Endothelial cell (in vitro differentiated cells): Measurements from ENCODE around the gene ACACA. TPM values are rescaled to one million over a fixed set of nuclear protein-coding genes. Genes with fewer than 3 reads are reported as not detected.
A peak's percentile ranks its signal among the peaks of the same experiment; 100 is the strongest.

Source experiments
- DNase-seq: peaks from one replicate; pipeline ENCODE4 v3.0.0; 2021; ENCODE audit warnings: low spot score
- H3K27ac Mint-ChIP-seq: one replicate; pipeline ENCODE4 v1.8.0; 2021; ENCODE audit warnings: mixed read lengths, inconsistent platforms; ENCODE audit not compliant: unreplicated experiment
- H3K27me3 Mint-ChIP-seq: one replicate; pipeline ENCODE4 v1.8.0; 2021; ENCODE audit warnings: mild to moderate bottlenecking, moderate library complexity, mixed read lengths, inconsistent platforms; ENCODE audit not compliant: unreplicated experiment
- H3K36me3 Mint-ChIP-seq: one replicate; pipeline ENCODE4 v1.8.0; 2021; ENCODE audit warnings: mild to moderate bottlenecking, low read depth, mixed read lengths, inconsistent platforms; ENCODE audit not compliant: unreplicated experiment
- H3K4me1 Mint-ChIP-seq: one replicate; pipeline ENCODE4 v1.8.0; 2021; ENCODE audit warnings: mild to moderate bottlenecking, mixed read lengths, inconsistent platforms; ENCODE audit not compliant: unreplicated experiment
- H3K4me3 Mint-ChIP-seq: one replicate; pipeline ENCODE4 v1.8.0; 2021; ENCODE audit warnings: mild to moderate bottlenecking, mixed read lengths, inconsistent platforms; ENCODE audit not compliant: unreplicated experiment
- H3K9me3 Mint-ChIP-seq: one replicate; pipeline ENCODE4 v1.8.0; 2021; ENCODE audit warnings: mixed read lengths, inconsistent platforms; ENCODE audit not compliant: unreplicated experiment
- total RNA-seq: library from RNA; stranded (reverse); fragmentation: NEBNext Ultra II Directional; extraction: Animal tissue kit (Norgen Biotek cat#: 25700); gene quantifications from one replicate; pipeline ENCODE4 v1.2.1, GENCODE V29; 2021; ENCODE audit not compliant: unreplicated experiment
- TF ChIP-seq, protein P1 (sequence below): fragments of 200-600 bp; sonication (generic); IDR thresholded peaks from one replicate; pipeline ENCODE4 v1.5.0; 2021; ENCODE audit warnings: antibody characterized with exemption; ENCODE audit not compliant: unreplicated experiment

Gene ACACA
- total RNA-seq, 1 donor from 2014 or later, result 91.5 TPM

DNA sequence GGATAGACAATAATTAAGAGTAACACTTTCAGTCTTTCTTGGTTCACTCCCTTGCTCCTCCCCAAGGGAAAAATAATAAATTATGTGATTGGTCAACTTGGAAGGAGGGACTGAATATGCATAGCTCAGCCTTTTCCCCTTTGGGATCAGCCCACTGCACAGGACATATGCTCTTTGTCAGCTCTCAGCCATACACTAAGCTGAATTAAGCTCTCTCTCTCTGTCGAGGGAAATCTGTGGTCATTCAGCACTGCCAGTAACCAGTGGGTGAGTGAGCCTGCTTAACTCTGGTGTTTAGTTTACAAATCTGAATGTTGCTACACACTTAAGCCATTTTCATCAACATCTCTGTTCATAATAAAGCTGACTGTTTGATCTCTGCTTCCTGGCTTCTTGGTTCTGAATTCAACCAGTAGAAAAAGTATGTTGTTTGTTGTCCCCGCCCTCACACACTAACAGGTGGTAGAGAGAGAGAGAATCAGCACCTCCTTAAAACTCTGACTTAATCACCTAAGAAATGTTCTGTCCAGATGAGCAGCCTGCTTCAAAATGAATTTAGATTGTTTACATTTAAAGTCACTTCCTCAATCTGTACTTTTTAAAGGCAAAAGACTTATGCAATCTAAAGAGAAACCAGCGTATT, 133.1 kb downstream of the ACACA start:
- no peak for DNase-seq

DNA sequence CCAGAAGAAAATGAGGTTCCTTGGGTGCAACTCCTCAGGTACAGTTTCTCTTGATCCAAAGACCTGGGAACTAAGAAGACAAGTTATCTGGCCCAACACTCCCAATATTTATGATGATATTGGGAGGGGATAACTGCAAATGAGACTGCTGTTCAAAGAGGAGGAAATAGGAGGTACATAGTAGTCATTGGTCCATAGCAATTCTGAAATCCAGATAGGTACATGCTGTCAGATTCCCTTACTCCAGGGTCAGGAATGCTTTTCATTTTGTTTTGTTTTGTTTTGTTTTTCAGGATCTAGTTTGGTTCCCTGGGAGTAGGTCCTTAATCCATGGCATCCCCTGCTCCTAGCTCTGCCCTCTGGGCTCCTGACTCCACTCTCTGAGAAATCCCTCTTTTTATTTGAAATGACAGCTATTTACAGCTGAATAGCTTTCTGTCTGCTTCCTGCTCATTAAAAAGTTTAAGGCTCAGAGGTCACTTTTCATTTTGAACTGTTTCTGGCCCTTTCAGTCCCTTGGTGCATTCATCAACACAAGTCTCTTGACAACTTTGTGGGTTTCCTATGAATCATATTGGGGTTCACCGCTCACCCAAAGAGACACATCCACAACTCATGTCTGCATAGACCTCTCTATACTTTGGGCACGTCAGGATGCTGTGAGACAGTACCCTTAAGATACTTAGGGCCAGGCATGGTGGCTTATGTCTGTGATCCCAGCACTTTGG, 141.0 kb downstream of the ACACA start:
- no peaks in the 10 kb centered on the region for H3K9me3 Mint-ChIP-seq
- H3K27me3 Mint-ChIP-seq, result no peaks in the 10 kb centered on the region
- H3K27ac Mint-ChIP-seq, result no peak overlapping the region
- TF ChIP-seq, protein P1, sequence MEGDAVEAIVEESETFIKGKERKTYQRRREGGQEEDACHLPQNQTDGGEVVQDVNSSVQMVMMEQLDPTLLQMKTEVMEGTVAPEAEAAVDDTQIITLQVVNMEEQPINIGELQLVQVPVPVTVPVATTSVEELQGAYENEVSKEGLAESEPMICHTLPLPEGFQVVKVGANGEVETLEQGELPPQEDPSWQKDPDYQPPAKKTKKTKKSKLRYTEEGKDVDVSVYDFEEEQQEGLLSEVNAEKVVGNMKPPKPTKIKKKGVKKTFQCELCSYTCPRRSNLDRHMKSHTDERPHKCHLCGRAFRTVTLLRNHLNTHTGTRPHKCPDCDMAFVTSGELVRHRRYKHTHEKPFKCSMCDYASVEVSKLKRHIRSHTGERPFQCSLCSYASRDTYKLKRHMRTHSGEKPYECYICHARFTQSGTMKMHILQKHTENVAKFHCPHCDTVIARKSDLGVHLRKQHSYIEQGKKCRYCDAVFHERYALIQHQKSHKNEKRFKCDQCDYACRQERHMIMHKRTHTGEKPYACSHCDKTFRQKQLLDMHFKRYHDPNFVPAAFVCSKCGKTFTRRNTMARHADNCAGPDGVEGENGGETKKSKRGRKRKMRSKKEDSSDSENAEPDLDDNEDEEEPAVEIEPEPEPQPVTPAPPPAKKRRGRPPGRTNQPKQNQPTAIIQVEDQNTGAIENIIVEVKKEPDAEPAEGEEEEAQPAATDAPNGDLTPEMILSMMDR, result no peak
- no peak for DNase-seq
- H3K4me1 Mint-ChIP-seq, result peaks cover 1% of the 10 kb centered on the region
- H3K36me3 Mint-ChIP-seq, result peaks cover 44% of the 10 kb centered on the region
- H3K4me3 Mint-ChIP-seq, result peak overlapping the region; percentile 60

More for the DNA sequence above, 133.1 kb downstream of the ACACA start:
- Mint-ChIP-seq H3K27me3 (no peaks in the 10 kb centered on the region), H3K4me1 (peaks cover 3% of the 10 kb centered on the region), H3K27ac (no peak overlapping the region), H3K36me3 (peaks cover 9% of the 10 kb centered on the region), H3K9me3 (no peaks in the 10 kb centered on the region), H3K4me3 (no peak overlapping the region)
- TF ChIP-seq, protein P1, result no peak

DNA sequence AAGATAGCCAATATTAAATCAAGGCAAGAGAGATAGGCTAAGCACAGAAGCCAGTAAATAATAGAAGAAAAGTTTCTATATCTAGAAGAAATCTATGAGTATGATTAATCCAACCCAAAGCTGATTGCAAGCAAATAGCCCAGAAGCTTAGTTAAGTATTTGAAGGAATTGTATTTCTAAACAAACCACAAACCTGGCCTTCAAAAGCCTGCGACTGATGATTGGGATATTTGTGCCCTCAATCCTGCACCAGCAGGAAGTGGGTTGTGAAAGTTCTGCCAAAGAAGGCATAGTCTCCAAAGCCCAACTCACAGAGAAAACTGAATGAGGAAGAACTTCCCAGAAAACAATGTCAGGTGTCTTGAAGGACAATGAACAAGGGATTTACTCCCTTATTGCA, 145.3 kb downstream of the ACACA start:
- no peaks in the 10 kb centered on the region for H3K27me3 Mint-ChIP-seq
- no peak overlapping the region for H3K27ac Mint-ChIP-seq
- H3K9me3 Mint-ChIP-seq, result no peaks in the 10 kb centered on the region
- H3K4me3 Mint-ChIP-seq, result no peak overlapping the region
- peaks cover 22% of the 10 kb centered on the region for H3K36me3 Mint-ChIP-seq
- H3K4me1 Mint-ChIP-seq, result no peaks in the 10 kb centered on the region
- TF ChIP-seq, protein P1, result no peak
- no peak for DNase-seq

DNA sequence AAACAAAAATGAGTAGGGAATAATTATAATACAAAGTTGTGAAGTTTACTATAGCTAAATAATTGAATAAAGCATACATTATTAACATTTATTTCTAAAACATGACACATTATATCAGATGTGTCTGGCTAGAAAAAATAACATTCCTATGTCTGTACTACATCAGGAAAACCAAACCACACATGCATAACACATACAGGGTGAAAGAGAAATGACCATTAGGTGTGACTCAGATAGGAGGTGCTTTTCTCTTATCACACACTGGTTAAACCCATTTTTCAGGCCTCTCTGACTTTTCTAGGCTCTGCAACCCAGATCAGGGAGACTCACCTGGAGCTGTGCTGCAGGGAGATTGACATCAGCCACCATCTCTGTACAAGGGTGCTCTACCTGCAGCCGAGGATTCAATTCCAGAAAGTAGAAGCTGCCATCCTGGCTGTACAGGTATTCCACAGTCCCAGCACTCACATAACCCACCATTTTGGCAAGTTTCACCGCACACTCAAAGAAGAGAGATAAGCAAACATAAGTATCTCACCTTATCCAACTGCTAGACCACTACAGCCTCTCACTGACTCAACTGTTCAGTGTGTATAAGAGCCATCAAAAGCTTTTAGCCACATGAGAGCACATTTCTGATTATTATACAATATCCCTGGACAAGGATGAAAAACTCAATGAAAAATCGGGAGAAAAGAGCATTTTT, 147.5 kb downstream of the ACACA start:
- no peaks in the 10 kb centered on the region for H3K9me3 Mint-ChIP-seq
- H3K27ac Mint-ChIP-seq, result no peak overlapping the region
- no peak for DNase-seq
- TF ChIP-seq, protein P1, result no peak
- peaks cover 8% of the 10 kb centered on the region for H3K36me3 Mint-ChIP-seq
- H3K27me3 Mint-ChIP-seq, result no peaks in the 10 kb centered on the region
- no peaks in the 10 kb centered on the region for H3K4me1 Mint-ChIP-seq
- H3K4me3 Mint-ChIP-seq, result no peak overlapping the region
